ENCODE results near the gene FCN3.
A peak's percentile ranks its signal among the peaks of the same experiment; 100 is the strongest.

The FCN3 gene

GRCh38 chr1:27356619-27357280 lies 17.9 kb downstream of the FCN3 start:
- DNase-seq: no peak

GRCh38 chr1:27356277-27356618 lies 18.4 kb downstream of the FCN3 start:
- DNase-seq: no peak

GRCh38 chr1:27355683-27356082 lies 18.9 kb downstream of the FCN3 start:
- DNase-seq: no peak

GRCh38 chr1:27353629-27354028 lies 21.0 kb downstream of the FCN3 start:
- DNase-seq: no peak

GRCh38 chr1:27353166-27353565 lies 21.5 kb downstream of the FCN3 start:
- no peak for DNase-seq

- DNase-seq: no peak
Observed at GRCh38 chr1:27351541-27352107, 23.0 kb downstream of the FCN3 start.

- DNase-seq: no peak
Observed at GRCh38 chr1:27350663-27351540, 23.7 kb downstream of the FCN3 start.

GRCh38 chr1:27349784-27350662 lies 24.6 kb downstream of the FCN3 start:
- DNase-seq: no peak

GRCh38 chr1:27348861-27349783 lies 25.5 kb downstream of the FCN3 start:
- DNase-seq: no peak

- DNase-seq: no peak
Observed at GRCh38 chr1:27346991-27347624, 27.5 kb downstream of the FCN3 start.

GRCh38 chr1:27346357-27346756 lies 28.3 kb downstream of the FCN3 start:
- no peak for DNase-seq

GRCh38 chr1:27345272-27345671 lies 29.4 kb downstream of the FCN3 start:
- no peak for DNase-seq

- DNase-seq: no peak
Observed at GRCh38 chr1:27343639-27344025, 31.0 kb downstream of the FCN3 start.

GRCh38 chr1:27342778-27343638 lies 31.6 kb downstream of the FCN3 start:
- peak; percentile 46 for DNase-seq

GRCh38 chr1:27342391-27342777 lies 32.2 kb downstream of the FCN3 start:
- no peak for DNase-seq

- DNase-seq: peak; percentile 15
Observed at GRCh38 chr1:27341525-27342252, 32.9 kb downstream of the FCN3 start, which contains the start of gene SYTL1. Gene SYTL1, plus strand, starts transcription at chr1:27342022. Its CDS starts 3,313 bp downstream, at chr1:27345335.

GRCh38 chr1:27339213-27339612 lies 35.4 kb downstream of the FCN3 start:
- DNase-seq: no peak

GRCh38 chr1:27338751-27339150 lies 35.9 kb downstream of the FCN3 start:
- no peak for DNase-seq

- DNase-seq: no peak
Observed at GRCh38 chr1:27336756-27337155, 37.9 kb downstream of the FCN3 start.
